HG03342 (cell line): Measurements from ENCODE around the gene KIRREL3.

Source experiments
- ATAC-seq: cut with Tn5 transposase; IDR thresholded peaks from one replicate; pipeline ENCODE4 v1.9.1; 2021; ENCODE audit warnings: mild to moderate bottlenecking, moderate library complexity; ENCODE audit not compliant: unreplicated experiment

Gene KIRREL3

GRCh38 chr11:126433244-126433846 is 567.2 kb downstream of the KIRREL3 start:
- no peak for ATAC-seq

DNA sequence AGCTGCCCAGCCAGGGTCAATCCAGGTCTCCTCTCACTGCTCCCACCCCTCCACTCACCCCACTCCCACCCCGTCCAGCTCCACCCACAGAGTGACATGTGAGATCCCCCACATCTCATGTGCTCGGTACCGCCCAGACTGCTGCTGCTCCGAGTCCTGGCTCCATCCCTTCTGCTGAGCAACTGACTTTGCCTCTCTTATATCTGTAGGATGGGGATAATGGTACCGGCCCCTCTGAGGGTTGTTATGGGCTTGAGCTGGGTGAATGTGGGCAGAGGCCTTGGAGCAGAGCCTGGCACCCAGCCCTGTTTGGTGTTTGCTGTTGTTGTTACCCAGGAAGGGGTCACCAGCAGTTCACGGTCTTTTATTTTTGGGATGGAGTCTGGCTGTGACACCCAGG is 568.0 kb downstream of the KIRREL3 start:
- no peak for ATAC-seq

DNA sequence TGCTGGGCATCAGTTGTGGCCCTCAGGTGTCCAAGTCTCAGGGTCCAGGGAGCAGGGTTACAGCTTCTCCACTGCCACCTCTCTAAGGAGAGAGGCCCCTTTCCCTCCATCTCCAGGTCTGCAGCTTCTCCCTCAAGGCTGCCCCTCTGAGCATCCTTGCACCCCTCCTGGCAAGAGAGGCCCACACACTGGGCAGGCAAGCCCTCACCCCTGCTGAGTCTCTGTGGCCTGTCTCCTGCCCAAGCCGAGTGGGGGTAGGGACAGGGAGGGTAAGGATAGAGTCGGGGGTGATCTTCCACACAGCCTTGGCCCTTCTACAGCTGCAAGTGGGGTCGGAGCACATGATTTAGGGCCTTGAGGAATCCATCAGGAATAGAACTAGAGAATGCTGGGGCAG is 568.5 kb downstream of the KIRREL3 start:
- ATAC-seq, result no peak

DNA sequence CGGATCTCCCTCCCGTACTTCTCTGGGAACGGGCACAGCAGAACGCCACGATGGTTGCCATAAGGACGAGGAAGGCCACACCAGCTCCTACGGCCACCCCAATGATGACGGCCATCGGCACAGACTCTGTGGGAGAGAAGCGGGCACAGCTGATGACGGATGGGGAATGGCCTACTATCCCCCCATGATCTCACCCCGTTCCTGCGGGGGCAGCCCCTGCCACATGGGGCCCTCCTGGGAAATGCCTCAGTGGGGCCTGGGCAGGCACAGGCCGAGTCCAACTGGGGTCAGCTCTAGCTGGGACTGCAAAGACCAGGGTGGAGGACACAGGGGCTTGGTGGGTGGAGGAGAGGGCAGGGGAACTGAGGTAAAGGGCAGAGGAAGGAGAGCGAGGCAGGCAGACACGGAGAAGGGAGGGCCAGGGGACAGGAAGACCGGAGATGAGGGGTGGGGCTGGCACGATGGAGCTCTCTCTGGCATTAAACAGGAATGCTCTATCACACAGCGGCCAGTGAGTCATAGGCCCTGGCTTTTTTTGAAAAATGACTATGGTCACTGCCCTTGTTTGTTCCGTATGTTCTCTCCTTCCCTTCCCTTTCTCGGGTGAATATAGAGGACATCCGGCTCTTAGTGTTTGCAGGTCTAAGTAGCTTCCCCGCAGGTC is 569.0 kb downstream of the KIRREL3 start:
- no peak for ATAC-seq

- ATAC-seq, result no peak
Measured at GRCh38 chr11:126430581-126431335, 569.8 kb downstream of the KIRREL3 start.

DNA sequence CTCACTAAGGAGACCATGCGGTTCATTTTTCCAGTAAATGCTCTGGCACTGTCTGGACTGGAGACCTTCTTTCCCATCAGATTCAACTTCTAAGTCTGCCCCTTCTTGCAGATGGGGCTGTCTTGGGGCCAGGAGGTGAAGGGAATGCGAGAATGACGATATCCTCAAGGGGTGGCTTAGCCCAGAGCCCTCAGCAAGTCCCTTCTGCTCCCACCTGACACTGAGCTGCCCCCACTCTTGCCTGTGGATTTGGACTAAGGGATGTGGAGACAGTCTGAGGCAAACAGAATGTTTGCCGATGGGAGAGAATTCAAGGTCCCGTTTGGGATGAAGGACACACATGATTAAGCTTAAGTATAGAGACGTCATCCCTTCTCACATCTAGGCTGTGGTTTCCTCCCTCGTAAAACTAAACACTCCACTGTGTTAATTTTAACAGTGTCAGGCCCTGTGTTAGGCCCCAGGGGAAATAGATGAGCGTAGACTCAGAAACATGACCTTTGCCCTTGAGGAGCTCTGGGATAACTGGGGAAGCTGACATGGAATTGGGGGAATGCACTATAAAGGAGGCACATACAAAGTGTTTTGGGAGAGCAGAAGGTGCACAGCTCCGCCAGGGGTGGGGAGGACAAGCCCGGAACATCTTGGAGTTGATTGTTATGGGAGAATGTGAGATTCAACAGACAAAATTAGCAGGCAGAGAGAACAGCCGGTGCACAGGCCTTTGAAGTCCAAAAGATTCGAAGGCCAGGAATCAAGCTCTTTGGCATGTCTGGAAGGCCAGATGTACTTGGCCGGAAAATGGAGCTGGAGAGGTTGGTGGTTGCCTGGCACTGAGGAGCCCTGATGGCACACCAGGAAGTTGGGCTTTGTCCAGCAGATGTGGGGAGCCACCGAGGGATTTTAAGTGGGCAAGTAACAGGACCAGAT is 573.5 kb downstream of the KIRREL3 start:
- ATAC-seq, result no peak

DNA sequence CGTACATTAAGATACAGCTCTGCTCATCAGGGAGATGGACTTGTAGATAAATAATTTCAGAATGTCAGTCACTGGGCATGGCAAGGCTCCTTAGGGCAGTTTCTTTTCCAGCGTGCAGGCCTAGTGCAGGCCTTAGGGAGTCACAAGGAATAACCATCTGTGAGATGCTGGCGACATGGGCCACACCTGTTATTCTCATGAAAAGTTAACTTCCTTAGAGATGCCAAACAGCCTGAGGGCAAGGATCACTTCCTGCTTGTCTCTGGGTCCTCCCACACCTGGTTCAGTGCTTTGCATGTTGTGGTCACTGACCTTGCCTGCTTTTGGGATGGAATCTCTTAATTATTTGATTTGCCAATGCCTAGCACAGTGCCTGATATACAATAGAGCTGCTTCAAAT is 574.5 kb downstream of the KIRREL3 start:
- ATAC-seq, result no peak

- ATAC-seq, result no peak
Measured at GRCh38 chr11:126424471-126425039, 576.0 kb downstream of the KIRREL3 start.

DNA sequence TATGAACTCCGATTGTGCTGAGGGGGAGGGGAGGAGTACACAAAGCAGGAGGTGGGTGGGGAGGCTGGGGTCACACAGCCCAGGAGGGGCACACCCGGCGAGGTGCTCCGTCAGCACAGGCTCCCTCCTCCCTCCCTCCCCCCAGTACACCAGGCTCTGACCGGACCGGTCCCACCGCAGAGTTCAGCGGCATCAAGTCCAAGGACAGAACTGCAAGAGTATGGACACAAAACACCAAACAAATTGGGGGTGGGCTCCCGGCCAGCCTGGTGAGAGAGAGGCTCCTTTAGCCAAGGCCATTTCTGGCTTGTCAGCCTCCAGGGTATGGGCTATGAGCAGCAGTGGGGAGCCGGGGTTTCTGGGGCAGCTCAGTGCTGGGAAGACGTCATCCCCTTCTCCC is 576.8 kb downstream of the KIRREL3 start:
- ATAC-seq, result no peak

GRCh38 chr11:126423154-126423553 is 577.4 kb downstream of the KIRREL3 start:
- no peak for ATAC-seq

GRCh38 chr11:126422446-126422845 is 578.1 kb downstream of the KIRREL3 start:
- no peak for ATAC-seq

DNA sequence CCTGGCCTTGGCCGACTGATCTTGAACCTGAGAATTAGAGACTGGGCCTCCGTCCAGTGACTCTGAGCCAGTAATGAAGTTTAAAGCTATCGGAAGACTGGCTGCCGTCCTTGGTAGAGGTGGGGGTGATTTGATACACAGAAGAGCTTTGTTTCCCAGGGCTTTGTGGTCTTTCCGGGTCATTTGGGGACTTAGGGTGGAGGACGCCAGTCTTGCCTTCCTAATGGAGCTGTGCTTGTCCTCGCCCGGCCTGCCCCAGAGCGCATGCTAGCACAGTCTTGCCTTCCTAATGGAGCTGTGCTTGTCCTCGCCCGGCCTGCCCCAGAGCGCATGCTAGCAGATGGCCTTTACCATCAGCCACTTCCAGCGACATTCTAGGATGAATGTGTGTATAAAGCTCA is 579.3 kb downstream of the KIRREL3 start:
- no peak for ATAC-seq

GRCh38 chr11:126420698-126421256 is 579.8 kb downstream of the KIRREL3 start:
- no peak for ATAC-seq

GRCh38 chr11:126419801-126420697 is 580.5 kb downstream of the KIRREL3 start:
- peak; percentile 59 for ATAC-seq

- no peak for ATAC-seq
Measured at GRCh38 chr11:126418887-126419286, 581.7 kb downstream of the KIRREL3 start.

GRCh38 chr11:126417091-126417862 is 583.3 kb downstream of the KIRREL3 start:
- no peak for ATAC-seq

GRCh38 chr11:126416542-126417090 is 584.0 kb downstream of the KIRREL3 start:
- ATAC-seq, result peak; percentile 93

GRCh38 chr11:126415669-126416420 is 584.7 kb downstream of the KIRREL3 start:
- no peak for ATAC-seq
